ENCODE data around the gene CDR2. TPM values are rescaled to one million over a fixed set of nuclear protein-coding genes. Genes with fewer than 3 reads are reported as not detected.

CDR2 gene
- total RNA-seq (ENCODE audit: low replicate concordance), result 17.9 and 18.9 TPM in 2 replicates
- long read RNA-seq, partial matches to known transcripts, result 1 of 6 reads
- long read RNA-seq, other reads (novel, unspliced or antisense), result 4 of 6 reads

GRCh38 chr16:22374311-22375116 is at the start of gene CDR2:
CDR2 (minus strand) TSS chr16:22374619; CDS start chr16:22374309, 310 bp downstream.
- peaks cover 5% of the 10 kb centered on the region for H3K27me3 Mint-ChIP-seq
- H3K27ac Mint-ChIP-seq, result peak within 1 kb of the TSS; percentile 92
- no peak for TF ChIP-seq CTCF (conservative IDR thresholded peaks at IDR 0.05)
- peak; percentile 98 for DNase-seq (ENCODE audit: extremely low spot score, unreplicated experiment)
- H3K9me3 Mint-ChIP-seq, result no peaks in the 10 kb centered on the region
- H3K4me1 Mint-ChIP-seq (ENCODE audit: unreplicated experiment), result peaks cover 34% of the 10 kb centered on the region
- H3K4me3 Mint-ChIP-seq, result peak within 1 kb of the TSS; percentile 98
- peaks cover 12% of the 10 kb centered on the region for H3K36me3 Mint-ChIP-seq

GRCh38 chr16:22423716-22424115 is 49.3 kb upstream of the CDR2 start:
- peaks cover 19% of the 10 kb centered on the region for H3K36me3 Mint-ChIP-seq
- no peaks in the 10 kb centered on the region for H3K9me3 Mint-ChIP-seq
- no peak overlapping the region for H3K27ac Mint-ChIP-seq
- no peak for DNase-seq (ENCODE audit: extremely low spot score, unreplicated experiment)
- H3K27me3 Mint-ChIP-seq, result no peaks in the 10 kb centered on the region
- H3K4me3 Mint-ChIP-seq, result no peak overlapping the region
- no peak for TF ChIP-seq CTCF (conservative IDR thresholded peaks at IDR 0.05)
- no peaks in the 10 kb centered on the region for H3K4me1 Mint-ChIP-seq (ENCODE audit: unreplicated experiment)

- Mint-ChIP-seq H3K27me3 (no peaks in the 10 kb centered on the region), H3K9me3 (no peaks in the 10 kb centered on the region), H3K4me1 (ENCODE audit: unreplicated experiment) (no peaks in the 10 kb centered on the region), H3K36me3 (peaks cover 19% of the 10 kb centered on the region), H3K27ac (no peak overlapping the region), H3K4me3 (no peak overlapping the region)
- no peak for TF ChIP-seq CTCF (conservative IDR thresholded peaks at IDR 0.05)
- DNase-seq (ENCODE audit: extremely low spot score, unreplicated experiment), result no peak
Measured at GRCh38 chr16:22421136-22421535, 46.7 kb upstream of the CDR2 start.

GRCh38 chr16:22420606-22421135 is 46.3 kb upstream of the CDR2 start:
- Mint-ChIP-seq H3K4me3 (no peak overlapping the region), H3K36me3 (peaks cover 19% of the 10 kb centered on the region), H3K27ac (no peak overlapping the region), H3K9me3 (no peaks in the 10 kb centered on the region), H3K27me3 (no peaks in the 10 kb centered on the region), H3K4me1 (ENCODE audit: unreplicated experiment) (no peaks in the 10 kb centered on the region)
- DNase-seq (ENCODE audit: extremely low spot score, unreplicated experiment), result no peak
- no peak for TF ChIP-seq CTCF (conservative IDR thresholded peaks at IDR 0.05)

GRCh38 chr16:22419908-22420307 is 45.5 kb upstream of the CDR2 start:
- Mint-ChIP-seq H3K27me3 (no peaks in the 10 kb centered on the region), H3K27ac (no peak overlapping the region), H3K36me3 (peaks cover 18% of the 10 kb centered on the region), H3K9me3 (no peaks in the 10 kb centered on the region), H3K4me3 (no peak overlapping the region), H3K4me1 (ENCODE audit: unreplicated experiment) (no peaks in the 10 kb centered on the region)
- TF ChIP-seq CTCF (conservative IDR thresholded peaks at IDR 0.05), result no peak
- no peak for DNase-seq (ENCODE audit: extremely low spot score, unreplicated experiment)
